Epidermal melanocyte (primary cell): ENCODE results near the gene BARHL2.

ENCODE experiments used
- DNase-seq: peaks from one replicate; pipeline ENCODE4 v3.0.0; 2011; ENCODE audit warnings: low spot score; ENCODE audit not compliant: insufficient read length

The BARHL2 gene

GRCh38 chr1:90710579-90711536 lies 6.2 kb downstream of the BARHL2 start:
- no peak for DNase-seq

DNA sequence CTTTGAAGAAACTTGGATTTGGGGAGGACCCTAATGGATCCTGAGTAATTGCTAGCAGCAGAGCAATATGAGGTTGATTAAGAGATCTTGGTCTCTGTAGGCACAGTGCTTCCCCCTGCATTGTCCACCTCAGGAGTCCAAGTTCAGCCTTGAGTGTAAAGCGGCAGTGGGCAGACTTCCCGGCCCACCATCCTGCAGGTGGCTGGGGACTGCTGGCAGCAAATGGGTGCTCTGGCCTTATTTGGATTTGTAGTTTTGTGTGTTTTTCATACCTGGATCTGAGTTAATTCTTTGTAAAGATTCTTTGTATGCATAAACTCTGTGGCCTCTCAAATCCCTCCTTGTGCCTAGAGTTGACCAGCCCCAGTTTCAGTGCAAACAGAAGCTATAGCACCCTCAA lies 7.6 kb downstream of the BARHL2 start:
- no peak for DNase-seq

GRCh38 chr1:90708826-90709225 lies 8.3 kb downstream of the BARHL2 start:
- DNase-seq = no peak

DNA sequence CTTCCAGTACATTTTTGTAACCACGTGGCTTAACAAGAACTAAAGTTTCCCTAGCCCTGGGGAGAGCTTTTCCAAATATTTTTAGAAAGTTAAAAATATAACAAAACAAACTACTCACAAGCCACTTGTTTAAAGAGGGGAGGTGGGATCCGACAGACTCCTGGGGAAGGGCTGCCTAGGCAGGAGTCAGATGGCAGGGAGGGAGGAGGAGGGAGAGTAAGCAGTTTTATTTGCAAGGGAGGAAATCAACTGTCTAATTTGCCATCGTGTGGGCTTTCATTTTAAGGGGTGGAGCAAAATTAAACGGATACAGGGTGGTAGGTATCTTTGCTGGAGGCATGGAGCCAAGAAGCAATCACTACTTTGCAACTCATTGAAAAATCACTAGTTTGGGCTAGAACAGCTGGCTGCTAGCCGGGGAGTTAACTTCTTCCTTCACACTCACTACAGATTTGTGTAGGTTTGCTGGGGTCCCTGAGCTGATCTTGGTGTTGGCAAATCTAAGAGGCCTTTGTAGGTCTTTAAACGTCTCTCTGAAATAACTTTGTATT lies 8.8 kb downstream of the BARHL2 start:
- DNase-seq = no peak

DNA sequence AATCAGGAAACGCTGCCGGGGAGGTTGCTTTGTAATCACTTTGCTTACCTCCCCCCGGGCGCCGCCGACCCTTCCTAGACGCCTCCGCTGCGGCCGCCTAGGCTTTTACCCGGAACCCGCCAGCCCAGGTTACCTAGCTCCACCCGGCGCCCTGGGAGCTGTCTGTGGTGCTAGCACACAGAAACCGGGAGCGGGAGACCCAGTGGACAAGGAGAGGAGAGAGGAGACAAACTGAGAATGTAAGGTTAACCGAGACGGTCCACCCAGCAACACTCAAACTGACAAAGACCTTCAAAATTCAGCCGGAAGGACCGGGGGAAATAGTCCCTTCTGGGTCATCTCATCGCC lies 9.8 kb downstream of the BARHL2 start:
- no peak for DNase-seq

GRCh38 chr1:90706437-90707362 lies 10.4 kb downstream of the BARHL2 start:
- DNase-seq = no peak

DNA sequence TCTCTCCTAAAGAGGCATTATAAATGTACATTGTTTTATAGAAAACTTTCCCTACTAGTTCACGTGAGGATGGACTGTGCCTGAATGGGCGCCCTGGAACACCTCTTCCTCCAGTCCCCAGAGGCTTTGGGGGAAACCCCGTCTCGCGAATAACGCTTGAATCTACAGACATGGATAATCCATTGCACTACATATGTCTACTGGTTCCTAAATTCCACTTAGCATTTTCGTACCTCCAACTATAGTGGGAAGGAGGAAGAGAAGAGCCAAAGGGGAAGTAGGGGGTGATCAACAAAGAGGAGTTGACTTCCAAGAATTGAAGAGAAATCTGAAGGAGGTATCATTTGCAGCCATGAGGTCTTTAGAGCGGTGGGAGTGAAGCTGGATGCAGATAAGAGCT lies 11.1 kb downstream of the BARHL2 start:
- DNase-seq = no peak

- no peak for DNase-seq
Observed at GRCh38 chr1:90704817-90705216, 12.3 kb downstream of the BARHL2 start.

- DNase-seq = no peak
Observed at GRCh38 chr1:90694846-90695245, 22.3 kb downstream of the BARHL2 start.

GRCh38 chr1:90687747-90688146 lies 29.4 kb downstream of the BARHL2 start:
- no peak for DNase-seq

- no peak for DNase-seq
Observed at GRCh38 chr1:90675161-90675847, 41.8 kb downstream of the BARHL2 start.

DNA sequence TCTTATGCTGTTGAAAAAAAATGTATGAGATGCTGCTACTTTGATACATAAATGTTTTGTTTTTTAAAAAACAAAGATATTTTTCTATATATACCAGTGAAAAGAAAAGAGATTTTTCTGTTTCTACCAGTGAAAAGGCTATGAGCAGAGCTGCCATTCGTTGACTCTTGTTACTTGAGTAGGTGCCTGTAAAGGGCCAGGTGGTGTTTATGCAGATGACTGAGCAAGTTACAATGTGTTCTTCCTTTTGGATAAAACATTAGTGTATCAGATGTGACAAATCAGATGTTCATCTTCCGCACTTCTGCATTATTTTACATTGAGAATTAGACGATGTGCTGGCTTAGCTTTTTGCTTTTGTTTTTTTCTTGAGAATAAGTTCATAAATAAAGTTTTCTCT lies 45.4 kb downstream of the BARHL2 start:
- no peak for DNase-seq

GRCh38 chr1:90671251-90671650 lies 45.9 kb downstream of the BARHL2 start:
- no peak for DNase-seq
